Astrocyte of the cerebellum (primary cell): ENCODE data around the gene LAMC2.
"Not testable (repeated sequence)": the region's sequence is repeated elsewhere in the genome, so short reads cannot be mapped to it uniquely, and the experiment has no call there.

Source experiments
- DNase-seq: peaks from one replicate; pipeline ENCODE4 v3.0.0-alpha.2; 2011; ENCODE audit warnings: low read depth
- H3K4me3 ChIP-seq: 2 replicates; pipeline ENCODE4 v1.5.1; 2011; ENCODE audit warnings: mild to moderate bottlenecking, low read depth, low read length, moderate library complexity
- in situ Hi-C: cut with HindIII; loops from 2 replicates; pipeline ENCODE4 v1.10.0; 2017; ENCODE audit warnings: low sequenced_read_pairs
- TF ChIP-seq, protein P1 (sequence below): IDR thresholded peaks from 2 replicates; pipeline ENCODE4 v1.5.1; 2012; ENCODE audit warnings: low read length, low read depth, moderate library complexity, mild to moderate bottlenecking; ENCODE audit errors: missing control alignments

LAMC2 gene

DNA sequence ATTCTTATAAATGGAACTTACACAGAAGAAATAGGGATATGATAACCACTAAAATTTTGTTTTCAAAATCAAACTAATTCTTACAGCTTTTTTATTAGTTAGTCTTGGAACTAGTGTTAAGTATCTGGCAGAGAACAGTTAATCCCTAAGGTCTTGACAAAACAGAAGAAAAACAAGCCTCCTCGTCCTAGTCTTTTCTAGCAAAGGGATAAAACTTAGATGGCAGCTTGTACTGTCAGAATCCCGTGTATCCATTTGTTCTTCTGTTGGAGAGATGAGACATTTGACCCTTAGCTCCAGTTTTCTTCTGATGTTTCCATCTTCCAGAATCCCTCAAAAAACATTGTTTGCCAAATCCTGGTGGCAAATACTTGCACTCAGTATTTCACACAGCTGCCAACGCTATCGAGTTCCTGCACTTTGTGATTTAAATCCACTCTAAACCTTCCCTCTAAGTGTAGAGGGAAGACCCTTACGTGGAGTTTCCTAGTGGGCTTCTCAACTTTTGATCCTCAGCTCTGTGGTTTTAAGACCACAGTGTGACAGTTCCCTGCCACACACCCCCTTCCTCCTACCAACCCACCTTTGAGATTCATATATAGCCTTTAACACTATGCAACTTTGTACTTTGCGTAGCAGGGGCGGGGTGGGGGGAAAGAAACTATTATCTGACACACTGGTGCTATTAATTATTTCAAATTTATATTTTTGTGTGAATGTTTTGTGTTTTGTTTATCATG, 42.3 kb upstream of the LAMC2 start:
- H3K4me3 ChIP-seq = no peak overlapping the region
- in situ Hi-C loops = no loop called here
- TF ChIP-seq, protein P1, sequence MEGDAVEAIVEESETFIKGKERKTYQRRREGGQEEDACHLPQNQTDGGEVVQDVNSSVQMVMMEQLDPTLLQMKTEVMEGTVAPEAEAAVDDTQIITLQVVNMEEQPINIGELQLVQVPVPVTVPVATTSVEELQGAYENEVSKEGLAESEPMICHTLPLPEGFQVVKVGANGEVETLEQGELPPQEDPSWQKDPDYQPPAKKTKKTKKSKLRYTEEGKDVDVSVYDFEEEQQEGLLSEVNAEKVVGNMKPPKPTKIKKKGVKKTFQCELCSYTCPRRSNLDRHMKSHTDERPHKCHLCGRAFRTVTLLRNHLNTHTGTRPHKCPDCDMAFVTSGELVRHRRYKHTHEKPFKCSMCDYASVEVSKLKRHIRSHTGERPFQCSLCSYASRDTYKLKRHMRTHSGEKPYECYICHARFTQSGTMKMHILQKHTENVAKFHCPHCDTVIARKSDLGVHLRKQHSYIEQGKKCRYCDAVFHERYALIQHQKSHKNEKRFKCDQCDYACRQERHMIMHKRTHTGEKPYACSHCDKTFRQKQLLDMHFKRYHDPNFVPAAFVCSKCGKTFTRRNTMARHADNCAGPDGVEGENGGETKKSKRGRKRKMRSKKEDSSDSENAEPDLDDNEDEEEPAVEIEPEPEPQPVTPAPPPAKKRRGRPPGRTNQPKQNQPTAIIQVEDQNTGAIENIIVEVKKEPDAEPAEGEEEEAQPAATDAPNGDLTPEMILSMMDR = no peak
- DNase-seq = no peak

DNA sequence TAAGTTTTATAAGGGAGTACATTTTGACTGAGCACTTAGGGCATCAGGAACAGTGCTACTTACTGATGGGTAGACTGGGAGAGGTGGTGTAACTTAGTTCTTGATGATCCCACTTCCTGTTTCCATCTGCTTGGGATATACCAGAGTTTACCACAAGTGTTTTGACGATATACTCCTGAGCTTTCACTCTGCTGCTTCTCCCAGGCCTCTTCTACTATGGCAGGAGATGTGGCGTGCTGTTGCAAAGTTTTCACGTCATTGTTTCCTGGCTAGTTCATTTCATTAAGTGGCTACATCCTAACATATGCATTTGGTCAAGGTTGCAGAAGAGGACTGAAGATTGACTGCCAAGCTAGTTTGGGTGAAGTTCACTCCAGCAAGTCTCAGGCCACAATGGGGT, 41.3 kb upstream of the LAMC2 start:
- TF ChIP-seq, protein P1 = no peak
- no peak for DNase-seq
- H3K4me3 ChIP-seq = no peak overlapping the region
- in situ Hi-C loops = no loop called here

DNA sequence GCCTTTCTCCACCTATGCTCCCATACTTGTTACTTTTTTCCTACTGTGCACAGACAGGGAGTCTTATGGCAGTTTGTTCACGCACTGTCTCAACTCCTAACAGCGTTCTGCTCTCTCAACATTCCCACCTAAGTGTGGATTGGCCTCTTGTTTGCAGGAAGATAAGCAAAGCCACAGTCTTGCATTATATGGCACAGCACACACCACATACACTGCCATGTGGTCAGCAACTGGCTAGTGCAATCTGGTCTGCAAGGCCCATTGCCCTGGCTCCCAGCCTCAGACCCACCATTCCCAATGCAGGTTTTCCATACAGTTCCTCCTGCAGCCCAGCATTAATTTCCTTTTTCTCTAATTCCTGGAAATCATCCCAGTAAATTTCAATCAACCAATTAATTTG, 38.3 kb upstream of the LAMC2 start:
- no peak overlapping the region for H3K4me3 ChIP-seq
- TF ChIP-seq, protein P1 = no peak
- in situ Hi-C loops = no loop called here
- DNase-seq = peak; percentile 2

DNA sequence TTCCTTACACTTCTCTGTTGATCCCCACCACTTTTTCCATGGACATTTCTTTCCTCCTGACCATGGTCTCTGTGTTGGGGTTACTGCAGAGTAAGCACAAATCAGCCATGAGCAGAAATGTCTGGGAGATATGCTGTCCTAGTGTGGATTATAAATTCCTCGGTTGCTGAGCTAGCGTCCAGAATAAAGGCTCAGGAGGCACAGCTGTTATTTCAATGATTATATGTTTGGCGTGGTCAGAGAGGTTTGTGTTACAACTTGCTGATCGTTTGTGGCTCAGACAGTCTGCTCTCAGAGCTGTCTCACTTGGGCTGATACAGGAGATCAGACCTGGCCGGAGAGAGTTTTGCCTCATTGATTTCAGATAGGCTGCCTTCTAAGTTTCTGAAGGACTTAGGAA, 37.5 kb upstream of the LAMC2 start:
- in situ Hi-C loops = no loop called here
- H3K4me3 ChIP-seq = no peak overlapping the region
- DNase-seq = peak; percentile 8
- TF ChIP-seq, protein P1 = no peak

DNA sequence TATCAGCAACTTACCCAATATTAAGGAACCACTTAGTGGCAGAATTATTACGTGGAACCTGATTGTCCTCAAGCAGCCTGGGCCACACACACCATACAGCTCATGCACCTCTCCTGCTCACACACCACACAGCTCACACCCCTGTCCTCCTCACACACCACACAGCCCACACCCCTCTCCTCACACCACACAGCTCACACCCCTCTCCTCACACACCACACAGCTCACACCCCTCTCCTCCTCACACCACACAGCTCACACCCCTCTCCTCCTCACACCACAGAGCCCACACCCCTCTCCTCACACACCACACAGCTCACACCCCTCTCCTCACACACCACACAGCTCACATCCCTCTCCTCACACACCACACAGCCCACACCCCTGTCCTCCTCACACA, 36.8 kb upstream of the LAMC2 start:
- no peak overlapping the region for H3K4me3 ChIP-seq
- no peak for DNase-seq
- TF ChIP-seq, protein P1 = no peak
- in situ Hi-C loops = no loop called here

DNA sequence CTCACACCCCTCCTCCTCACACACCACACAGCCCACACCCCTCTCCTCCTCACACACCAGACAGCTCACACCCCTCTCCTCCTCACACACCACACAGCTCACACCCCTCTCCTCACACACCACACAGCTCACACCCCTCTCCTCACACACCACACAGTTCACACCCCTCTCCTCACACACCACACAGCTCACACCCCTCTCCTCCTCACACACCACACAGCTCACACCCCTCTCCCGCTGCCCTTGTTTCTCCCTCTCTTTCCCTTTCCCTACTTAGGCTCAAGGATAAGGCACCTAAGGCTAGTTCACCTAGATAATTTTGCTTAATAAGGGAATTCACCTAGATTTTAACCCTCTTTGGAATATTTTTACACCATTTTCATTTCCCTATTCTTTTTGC, 36.0 kb upstream of the LAMC2 start:
- H3K4me3 ChIP-seq, in situ Hi-C loops, DNase-seq: not testable (repeated sequence)

DNA sequence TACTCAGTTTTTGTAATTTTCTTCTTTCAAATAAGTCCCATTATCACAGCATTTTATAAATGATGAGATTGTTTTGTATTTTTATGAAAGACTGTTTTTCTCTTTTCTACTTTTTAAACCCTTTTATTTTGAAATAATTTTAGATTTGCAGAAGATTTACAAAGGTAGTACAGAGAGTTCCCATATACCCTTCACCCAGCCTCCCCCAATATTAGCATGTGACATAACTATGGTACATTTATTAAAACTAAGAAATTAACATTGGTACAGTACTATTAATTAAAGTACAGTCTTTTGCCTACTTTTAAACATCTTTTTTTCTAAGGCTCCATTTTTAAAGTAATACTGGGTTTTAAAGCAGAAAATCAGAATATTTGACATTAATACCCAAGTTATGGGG, 35.6 kb upstream of the LAMC2 start:
- in situ Hi-C loops = no loop called here
- TF ChIP-seq, protein P1 = no peak
- no peak overlapping the region for H3K4me3 ChIP-seq
- DNase-seq = no peak
